Hindlimb muscle (tissue), 1 donor: ENCODE results near the gene NCKAP5L. TPM values are rescaled to one million over a fixed set of nuclear protein-coding genes. Genes with fewer than 3 reads are reported as not detected.
"Not testable (repeated sequence)": the region's sequence is repeated elsewhere in the genome, so short reads cannot be mapped to it uniquely, and the experiment has no call there.

Experiments used
- DNase-seq: peaks from one replicate; pipeline ENCODE4 v3.0.0-alpha.2; 2013
- polyA plus RNA-seq: library from polyadenylated mRNA; unstranded; fragments of 120-200 nt; gene quantifications from one replicate; pipeline ENCODE4 v1.2.1, GENCODE V29; 2013; ENCODE audit not compliant: insufficient read length

The NCKAP5L gene
- polyA plus RNA-seq, 1 donor, result 56.8 TPM

DNA sequence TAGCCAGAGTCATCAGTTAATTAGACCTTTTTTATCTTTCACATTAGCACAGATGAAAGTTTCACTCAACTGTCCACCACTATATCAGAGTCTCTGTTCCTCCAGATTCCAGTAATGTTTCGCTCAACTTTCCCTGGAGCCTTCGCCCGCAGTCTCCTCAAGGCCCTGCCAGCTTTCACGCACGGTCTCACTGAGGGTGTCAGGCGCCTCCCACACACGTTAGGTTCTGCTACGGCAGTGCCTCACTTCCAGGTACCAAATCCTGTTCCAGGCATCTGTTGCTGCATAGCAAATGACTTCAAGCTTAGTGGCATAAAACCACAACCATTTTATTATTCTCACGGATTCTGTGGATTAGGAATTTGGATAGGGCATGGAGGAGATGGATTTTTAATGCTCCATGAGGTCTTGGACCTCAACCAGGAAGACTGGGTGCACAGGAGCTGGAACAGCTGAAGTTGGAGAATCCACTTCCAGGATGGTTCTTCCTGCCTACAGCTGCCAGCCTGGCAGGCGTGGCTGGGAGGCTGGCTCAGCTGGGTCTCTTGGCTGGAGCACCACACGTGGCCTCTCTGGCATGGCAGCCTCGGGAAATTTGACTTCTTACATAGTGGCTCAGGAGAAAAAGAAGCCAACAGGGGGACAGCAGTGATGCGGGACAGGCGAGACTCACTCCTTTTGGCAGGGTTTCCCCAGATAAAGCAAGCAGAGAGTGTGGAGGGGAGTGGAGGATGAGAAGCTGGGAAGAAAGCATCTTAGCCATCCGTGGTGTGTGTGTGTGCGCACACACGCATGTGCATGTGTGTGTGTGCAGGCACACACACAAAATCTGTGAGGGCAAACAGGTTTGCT, 36.0 kb upstream of the NCKAP5L start:
- DNase-seq, result no peak

DNA sequence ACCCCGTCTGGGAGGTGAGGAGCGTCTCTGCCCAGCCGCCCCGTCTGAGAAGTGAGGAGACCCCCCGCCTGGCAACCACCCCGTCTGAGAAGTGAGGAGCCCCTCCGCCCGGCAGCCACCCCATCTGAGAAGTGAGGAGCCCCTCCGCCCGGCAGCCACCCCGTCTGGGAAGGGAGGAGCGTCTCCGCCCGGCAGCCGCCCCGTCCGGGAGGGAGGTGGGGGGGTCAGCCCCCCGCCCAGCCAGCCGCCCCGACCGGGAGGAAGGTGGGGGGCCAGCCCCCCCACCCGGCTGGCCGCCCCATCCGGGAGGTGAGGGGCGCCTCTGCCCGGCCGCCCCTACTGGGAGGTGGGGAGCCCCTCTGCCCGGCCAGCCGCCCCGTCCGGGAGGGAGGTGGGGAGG, 32.7 kb upstream of the NCKAP5L start:
- not testable (repeated sequence) for DNase-seq

DNA sequence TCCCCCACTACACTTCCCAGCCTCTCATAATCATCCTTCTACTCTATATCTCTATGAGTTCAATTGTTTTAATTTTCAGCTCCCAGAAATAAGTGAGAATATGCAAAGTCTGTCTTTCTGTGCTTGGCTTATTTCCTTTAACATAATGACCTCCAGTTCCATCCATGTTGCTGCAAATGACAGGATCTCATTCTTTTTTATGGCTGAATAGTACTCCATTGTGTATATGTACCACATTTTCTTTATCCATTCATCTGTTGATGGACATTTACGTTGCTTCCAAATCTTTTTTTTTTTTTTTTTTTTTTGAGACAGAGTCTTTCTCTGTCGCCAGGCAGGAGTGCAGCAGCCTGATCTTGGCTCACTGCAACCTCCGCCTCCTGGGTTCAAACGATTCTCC, 27.7 kb upstream of the NCKAP5L start:
- DNase-seq, result not testable (repeated sequence)

DNA sequence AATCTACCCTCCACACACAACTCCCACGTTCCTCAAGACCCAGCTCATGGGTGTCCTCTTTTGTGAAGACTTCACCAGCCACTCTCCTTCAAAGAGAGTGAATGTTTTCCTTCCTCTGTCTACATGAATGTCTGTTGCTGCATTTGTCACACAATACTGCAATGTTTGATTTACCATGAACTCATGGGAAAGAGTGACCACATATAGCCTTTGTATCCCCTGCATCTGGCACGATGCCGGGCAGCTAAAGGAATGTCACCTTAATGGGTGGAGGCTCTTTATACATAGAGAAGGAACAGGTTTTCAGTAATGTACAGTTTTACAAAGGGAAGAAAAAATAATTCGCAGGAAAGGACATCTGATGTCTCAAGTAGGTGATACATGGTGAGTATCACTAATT, 26.8 kb upstream of the NCKAP5L start:
- no peak for DNase-seq

DNA sequence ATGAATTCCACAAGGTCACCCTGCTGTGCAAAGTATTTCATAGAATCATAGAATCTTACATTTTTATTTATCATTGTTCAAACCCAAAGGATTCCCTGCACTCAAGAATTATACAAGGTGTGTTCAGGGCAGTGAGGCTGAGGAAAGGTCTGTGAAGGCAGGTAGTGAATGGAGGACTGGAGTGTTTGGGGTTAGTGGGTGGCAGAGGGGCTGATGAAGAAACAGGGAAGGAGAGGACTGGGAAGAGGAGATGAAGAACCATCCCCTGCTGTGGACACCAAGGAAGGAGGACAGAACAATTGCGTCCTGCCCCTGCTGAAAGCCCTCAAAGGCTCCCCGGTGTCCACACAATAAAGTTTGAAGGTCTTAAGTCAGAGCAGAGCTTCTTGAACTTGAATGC, 25.5 kb upstream of the NCKAP5L start:
- no peak for DNase-seq

DNA sequence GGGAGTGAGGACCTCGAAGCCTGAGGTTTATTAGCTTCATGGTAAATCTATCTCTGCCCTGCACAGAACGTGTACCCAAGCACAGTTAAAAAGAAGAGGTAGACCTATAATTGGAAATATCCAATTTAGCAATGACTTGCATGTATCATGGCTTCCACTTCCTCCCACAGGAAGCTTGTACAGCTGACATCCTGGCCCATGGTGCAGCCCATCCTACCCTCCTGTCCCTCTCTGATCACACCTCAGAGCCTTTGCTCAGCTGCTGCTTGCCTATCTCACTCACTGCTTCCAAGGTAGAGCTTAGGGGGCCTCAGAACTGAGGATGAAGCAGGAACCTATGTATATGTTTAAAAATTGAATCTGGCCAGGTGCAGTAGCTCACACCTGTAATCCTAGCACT, 18.9 kb upstream of the NCKAP5L start:
- no peak for DNase-seq

DNA sequence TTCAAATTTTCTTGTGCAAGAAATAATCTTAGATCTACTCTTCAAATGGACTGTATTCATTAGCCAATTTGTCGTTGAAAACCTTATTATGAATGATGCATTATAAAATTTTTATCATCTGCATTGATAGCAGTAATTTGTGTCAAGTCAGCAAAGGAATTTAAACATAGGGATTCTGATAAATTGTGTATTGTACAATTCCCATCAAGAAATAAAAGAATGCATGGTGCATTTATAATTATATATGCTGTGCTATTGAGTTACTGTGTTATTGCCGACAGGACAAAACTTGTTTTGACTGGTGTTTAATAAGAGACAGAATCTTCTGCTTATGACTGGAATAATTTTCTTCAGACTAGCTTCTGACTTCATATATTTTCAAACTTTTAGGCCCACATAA, 17.8 kb upstream of the NCKAP5L start:
- no peak for DNase-seq

DNA sequence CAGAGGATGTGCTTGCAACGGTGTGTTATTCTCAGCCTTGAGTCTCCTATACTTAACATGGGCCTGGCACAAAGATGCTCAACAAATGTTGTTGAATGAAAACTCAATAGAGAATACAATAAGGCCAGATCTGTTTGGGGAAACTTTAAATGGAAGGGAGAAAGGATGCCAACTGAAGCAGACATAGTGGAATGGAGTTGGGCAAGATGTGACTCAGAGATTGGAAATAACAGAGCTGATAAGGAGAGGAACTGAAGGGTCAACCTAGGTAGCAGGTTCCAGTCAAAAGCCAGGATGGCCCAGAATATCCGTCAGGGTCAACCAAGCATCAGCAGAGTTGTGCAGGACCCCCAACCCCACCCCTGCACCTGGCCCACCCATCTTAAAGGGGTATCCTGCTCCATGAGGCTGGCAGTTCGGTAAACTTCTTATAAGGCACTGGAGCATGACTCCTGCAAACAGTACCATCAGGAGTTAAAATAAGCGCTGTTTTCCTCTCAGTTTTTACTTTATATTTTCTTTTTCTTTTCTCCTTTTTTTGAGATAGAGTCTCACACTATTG, 15.7 kb upstream of the NCKAP5L start:
- DNase-seq, result no peak

DNA sequence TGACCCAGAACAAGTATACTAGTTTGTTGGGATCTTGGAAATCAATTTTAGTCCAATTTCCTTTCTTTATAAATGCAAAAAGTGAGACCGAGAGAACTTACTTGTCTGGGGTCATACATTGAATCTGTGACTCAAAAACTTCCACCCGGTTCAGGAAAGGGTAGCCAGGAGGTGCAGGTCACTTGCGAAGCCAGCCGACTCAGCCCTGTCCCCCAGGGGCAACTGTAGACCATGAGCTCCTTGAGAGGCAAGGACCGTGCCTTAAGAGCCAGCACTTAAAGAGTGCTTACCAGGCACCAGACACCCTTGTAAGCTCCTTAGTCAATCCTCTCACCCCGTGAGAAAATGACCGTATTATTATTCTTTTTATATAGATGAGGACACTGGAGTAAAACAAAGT, 15.2 kb upstream of the NCKAP5L start:
- no peak for DNase-seq

DNA sequence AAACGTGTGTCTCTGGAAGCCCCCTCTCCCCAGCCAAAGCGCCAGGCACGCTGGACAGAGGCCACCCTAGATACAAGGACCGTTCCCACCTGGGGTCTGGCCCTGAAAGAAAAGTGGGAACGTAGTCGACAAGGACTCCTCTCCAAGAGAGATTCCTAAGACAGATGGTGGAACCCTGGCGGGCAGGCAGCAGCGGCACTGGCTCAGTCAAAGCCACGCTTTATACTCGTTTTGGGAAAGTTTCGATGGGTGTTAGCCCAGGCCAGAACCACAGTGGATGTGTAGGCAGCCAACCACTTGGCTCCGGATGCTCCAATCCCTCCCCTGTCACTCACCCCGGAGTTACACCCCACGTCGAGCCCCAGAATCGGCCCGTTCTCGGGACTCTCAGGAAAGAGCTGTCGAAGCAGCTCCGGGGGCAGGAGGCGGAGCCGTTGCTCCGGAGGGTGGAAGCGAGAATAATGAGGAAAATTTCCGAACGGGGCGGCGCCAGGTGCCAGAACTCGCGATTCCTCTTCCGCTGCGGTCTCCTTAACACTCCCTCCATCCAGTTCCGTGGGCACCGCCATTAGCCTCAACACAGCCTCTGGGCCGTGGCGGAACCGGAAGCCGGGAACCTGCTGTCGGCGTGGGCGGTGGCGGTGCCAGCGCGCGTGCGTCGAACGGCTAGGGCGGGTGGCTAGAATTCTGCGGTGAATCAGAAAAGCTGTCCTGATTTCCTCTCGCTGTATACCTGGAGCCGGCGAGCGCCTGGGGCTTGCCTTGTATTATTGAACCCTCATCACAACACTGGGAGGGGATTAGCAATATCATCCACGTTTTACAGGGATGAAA, 14.5 kb upstream of the NCKAP5L start, which contains the start of gene BCDIN3D:
BCDIN3D (minus strand) TSS at position 588 of the 834 bp plus-strand sequence; CDS start at position 569, 19 bp downstream.
- peak; percentile 93 for DNase-seq

DNA sequence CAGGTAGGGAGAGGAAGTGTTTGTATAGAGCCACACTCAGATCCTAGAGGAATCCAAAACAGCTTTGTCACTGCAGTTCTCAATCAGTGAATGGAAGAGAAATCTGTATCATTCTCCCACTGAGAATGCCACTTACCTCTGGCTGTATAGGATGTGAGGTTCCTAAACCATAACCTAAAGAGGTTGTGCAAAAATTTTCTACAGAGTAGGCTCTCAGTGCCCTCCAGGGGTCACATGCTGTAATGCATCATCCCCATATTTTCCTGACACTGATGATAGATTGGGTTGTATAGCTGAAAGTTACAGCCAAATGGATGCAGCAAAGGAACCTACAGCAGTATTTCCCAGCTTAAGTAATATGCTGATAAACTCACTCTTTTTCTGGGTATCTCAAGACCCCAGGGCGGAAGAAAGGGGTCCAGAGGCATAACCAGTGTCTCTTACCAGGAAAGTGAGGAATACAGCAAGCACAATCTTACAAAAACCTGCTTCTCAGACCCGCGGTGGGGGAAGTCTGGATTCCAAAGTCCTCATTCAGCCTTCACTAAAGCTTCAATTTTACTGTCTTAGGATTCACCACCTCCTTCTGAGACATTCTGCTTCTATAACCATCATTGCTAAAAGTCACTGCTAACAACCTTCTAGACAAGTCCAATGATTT, 10.9 kb upstream of the NCKAP5L start:
- peak; percentile 32 for DNase-seq

DNA sequence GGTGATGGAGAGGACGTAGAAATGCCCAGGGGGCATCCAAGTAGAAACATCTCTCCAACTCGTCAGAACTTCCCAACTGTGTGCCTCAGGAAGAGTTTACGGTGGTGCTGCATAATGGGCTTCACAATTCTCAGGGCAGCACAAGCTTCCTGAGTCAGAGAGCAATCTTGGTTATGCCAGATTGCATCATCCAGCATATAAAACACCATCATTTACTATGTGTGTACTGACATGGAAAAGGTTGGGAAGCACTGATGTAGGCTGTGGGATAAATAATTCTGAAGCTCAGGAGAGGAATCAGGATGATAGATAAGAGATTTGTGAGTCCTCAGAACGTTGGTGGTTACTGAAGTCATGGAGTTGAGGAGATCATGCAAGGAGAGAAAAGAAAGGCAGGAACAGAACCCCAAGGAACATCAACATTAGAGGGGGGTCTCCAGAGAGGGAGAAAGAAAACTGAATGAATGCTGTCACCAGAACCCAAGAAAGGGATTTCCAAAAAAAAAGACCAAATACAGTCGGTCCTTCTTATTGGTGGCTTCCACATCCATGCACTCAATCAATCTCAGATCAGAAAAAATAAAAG, 4.7 kb upstream of the NCKAP5L start:
- DNase-seq, result no peak

DNA sequence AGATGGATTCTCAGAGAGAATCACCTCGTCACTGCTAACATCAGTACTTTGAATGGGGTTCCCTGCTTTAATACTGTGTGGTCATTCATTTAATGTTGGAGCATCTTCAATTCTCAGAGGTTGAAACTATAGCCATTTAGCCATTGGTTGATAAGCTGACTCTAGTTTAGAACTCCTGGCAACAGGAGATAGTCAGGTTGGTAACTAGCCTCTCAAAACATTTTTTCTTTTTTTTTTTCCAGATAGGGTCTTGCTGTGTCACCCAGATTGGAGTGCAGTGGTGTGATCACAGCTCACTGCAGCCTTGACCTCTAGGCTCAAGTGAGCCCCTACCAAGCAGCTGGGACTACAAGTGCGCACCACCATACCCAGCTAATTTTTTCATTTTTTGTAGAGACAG, 3.5 kb upstream of the NCKAP5L start:
- DNase-seq, result no peak

DNA sequence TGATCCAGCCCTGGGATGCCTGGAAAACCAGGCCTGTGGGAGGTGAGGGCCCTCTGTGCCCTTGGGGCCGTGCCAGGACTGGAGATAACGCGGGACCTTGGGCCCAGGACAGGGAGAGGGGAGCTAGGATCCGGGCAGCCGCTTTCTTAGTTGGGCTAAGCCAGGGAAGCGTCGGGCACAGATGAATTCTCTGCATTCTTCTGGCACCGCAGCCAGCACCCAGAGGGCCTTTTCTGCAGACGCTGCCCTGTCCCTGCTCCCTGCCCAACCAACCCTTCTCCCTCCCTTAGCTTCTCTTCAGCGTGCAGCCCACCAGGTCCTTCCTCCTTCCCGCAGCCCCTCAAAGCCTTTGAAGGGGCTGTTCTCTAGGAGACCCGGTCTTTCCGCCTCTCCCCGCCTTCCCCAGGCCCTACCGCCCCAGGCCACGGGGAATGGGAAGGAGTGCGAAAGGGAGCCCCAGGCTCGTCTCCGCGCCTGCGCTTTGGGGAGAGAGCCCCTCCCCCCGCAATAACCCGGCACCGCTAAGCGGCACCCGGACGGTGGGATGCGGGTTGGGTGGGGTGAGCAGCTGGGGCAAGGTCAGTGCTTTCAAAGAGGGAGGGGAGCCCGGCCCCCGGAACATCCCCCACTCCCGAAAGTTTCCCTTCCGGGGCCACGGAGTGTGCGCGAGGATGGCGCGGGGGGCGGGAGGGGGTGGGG, 663 bp downstream of the NCKAP5L start:
- peak; percentile 75 for DNase-seq

DNA sequence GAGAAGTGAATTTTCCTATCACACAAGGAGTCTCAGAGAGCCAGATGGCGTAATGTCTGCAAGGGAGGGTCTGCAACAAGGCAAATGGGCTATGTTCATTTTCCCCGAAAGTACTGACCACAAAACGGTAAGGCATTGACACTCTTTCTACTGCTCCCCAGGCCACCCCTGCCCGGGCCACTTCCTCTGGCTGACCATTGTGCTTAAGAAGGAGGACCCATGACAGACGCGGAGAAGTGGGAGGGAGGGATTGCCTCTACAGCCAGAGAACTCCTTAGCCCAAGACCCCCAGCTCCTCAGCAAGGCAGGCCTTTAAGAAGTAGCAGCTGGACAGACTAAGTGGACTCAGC, 1.2 kb downstream of the NCKAP5L start:
- no peak for DNase-seq

DNA sequence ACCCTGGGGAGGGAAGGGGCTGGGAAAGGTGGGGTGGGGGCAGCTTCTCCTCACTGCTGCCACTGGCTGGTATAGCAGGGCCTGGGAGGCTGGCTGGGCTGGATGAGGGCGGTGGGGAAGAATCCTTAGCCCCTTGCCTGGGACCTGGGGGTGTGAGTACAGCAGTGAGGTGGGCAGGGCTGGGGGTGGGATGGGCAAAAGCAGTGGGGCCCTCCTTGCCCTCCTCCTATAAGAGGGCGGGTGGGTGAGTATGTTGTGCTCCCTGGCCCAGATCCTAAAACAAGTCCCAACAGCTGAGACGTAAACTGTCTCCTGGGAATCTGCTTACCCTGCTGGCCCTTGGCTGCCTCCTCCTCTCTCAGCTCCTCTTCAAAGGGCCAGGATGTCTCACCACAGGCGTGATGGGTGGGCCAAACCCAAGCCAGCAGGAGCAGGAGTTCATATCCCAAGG, 2.2 kb downstream of the NCKAP5L start:
- no peak for DNase-seq

DNA sequence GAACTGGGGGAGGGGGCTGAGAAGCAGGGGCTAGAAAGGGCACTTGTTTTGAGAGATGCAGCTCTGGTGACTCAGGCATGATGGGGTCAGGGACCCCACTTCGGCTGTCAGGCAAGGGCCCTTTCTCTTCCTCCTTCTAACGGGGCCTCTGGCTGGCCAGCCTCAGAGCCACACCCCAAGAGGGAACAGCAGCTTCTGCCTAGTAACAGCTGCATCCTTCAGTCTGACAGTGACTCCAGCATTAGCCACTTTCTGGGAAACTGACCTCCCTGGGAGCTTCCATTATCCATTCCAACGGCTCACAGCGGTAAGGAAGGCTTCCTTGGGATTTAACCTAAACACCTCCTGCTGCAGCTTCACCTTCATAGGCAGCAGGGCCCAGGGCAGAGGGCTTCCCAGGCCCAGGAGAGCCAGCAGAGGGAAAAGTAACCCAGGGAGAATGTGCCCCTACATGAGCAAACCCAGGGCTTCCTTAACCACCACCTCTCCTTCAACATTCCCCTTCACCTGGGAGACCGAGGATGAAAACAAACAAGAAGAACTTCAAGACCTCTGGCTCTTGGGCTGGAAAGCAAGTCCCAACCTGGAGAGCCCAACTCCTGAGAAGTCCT, 2.7 kb downstream of the NCKAP5L start:
- DNase-seq, result peak; percentile 61

DNA sequence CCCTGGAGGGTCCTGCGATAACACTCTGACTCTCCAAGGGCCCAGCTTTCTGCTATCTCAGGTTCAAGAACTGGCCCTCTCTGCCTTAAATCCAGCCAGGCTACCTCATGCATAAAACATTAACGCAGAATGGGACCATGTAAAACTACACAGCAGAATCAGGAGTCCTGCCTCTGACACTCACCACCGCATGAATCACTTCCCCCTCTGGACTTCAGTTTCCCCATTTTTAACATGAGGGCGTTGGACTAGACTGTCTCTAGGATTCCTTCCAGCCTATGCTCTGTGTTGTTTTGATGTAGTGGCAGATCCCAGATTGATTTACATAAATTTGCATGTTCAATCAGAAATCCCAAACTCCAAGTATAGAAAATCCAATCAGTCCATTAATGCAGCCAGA, 3.3 kb downstream of the NCKAP5L start:
- DNase-seq, result no peak

DNA sequence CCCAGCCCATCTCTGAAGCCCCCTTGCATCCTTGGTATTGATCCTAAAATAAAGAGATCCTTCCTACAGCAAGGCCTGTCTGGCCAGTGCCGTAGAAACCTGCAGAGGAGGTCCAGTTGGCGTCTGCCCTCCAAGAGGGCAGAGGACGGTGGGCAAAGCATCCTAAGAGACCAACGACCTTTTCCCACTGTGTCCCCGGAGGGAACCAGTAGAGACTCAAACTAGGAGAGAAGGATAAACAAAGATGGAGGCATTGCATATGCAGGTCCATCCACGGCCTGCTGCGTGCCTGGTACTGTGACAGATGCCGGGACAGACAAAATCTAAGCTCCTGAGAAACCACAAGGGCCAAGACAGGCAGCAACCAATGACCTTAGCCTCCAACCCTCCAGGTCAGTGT, 3.8 kb downstream of the NCKAP5L start:
- DNase-seq, result no peak

DNA sequence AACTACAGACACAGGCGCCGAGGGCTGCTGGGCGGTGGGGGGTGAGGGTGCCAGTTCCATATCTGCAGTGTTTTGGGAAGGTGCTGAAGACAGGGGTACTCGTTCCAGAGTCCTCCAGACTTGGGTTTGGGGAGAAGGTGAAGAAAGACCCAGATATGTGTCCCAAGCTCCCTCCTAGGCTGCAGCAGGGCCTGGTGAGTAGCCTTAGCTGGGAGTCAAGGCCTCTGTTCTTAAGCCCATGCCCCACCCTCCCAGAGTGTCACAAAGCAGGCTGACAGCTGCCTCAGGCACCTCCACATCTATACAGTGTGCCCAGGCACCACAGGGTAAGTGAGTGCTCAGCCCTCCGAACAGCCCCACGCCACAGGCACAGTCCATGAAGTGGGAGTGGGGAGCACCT, 4.3 kb downstream of the NCKAP5L start:
- DNase-seq, result no peak

DNA sequence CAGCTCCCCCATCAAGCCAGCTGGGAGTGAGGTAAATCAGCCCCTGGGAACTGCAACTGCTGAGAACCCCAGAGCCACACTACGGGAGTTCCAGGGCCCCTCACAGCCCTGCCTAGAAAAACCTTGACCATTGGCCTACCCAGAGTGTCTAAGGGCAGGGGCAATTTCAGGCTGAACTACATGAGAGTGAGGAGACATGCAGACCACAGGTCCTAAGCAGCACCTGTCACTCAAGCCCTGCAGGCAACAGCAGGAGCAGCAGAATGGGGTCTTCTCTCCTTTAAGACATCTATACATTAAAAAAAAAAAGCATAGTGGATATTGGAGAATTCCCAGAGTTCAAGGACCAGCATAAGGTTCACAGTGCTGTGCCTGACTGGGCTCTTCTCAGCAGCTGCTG, 4.9 kb downstream of the NCKAP5L start:
- DNase-seq, result no peak
